CD4-positive, CD25-positive, alpha-beta regulatory T cell (primary cell): ENCODE results near the gene TRPV2. TPM values are rescaled to one million over a fixed set of nuclear protein-coding genes. Genes with fewer than 3 reads are reported as not detected.

ENCODE experiments used
- ATAC-seq, 2 donors: fragments of 150-1000 bp; cut with Tn5 transposase; one replicate each; pipeline ENCODE4 v1.10.0; 2021; ENCODE audit warnings: low read depth in 2 of 2, moderate number of reproducible peaks in 2 of 2, moderate library complexity in 1 of 2
- DNase-seq, 3 donors: peaks; one replicate each; pipeline versions ENCODE4 v3.0.0 to v3.0.0-alpha.2; 2012 to 2022; ENCODE audit warnings: mixed read lengths in 1 of 3
- H3K27ac ChIP-seq: one replicate; pipeline ENCODE4 v1.7.0; 2013; ENCODE audit warnings: mild to moderate bottlenecking, low read length; ENCODE audit not compliant: insufficient read depth, poor library complexity, severe bottlenecking
- H3K27me3 ChIP-seq: one replicate; pipeline ENCODE4 v1.7.0; 2013; ENCODE audit warnings: low read length; ENCODE audit not compliant: control insufficient read depth, insufficient read depth
- H3K36me3 ChIP-seq: one replicate; pipeline ENCODE4 v1.7.0; 2013; ENCODE audit warnings: mild to moderate bottlenecking, low read length, moderate library complexity; ENCODE audit not compliant: control insufficient read depth, insufficient read depth
- H3K4me1 ChIP-seq: 2 replicates; pipeline ENCODE4 v1.7.0; 2013; ENCODE audit warnings: mild to moderate bottlenecking, low read length; ENCODE audit not compliant: insufficient read depth, control insufficient read depth, poor library complexity, severe bottlenecking
- H3K4me3 ChIP-seq: one replicate; pipeline ENCODE4 v1.7.0; 2013; ENCODE audit warnings: low read depth, mild to moderate bottlenecking, low read length, moderate library complexity
- H3K9me3 ChIP-seq, 2 experiments: 1 replicate in 1 of 2; 2 replicates in 1 of 2; pipeline ENCODE4 v1.7.0; 2013; ENCODE audit warnings: low read length in 2 of 2, mild to moderate bottlenecking in 1 of 2, moderate library complexity in 1 of 2; ENCODE audit not compliant: control insufficient read depth in 2 of 2
- H3K27ac Mint-ChIP-seq, 3 donors: one replicate each; pipeline ENCODE4 v1.8.0; 2020 to 2022; ENCODE audit warnings: mild to moderate bottlenecking in 3 of 3, mixed read lengths in 3 of 3, moderate library complexity in 2 of 3
- H3K27me3 Mint-ChIP-seq: one replicate; pipeline ENCODE4 v1.8.0; 2022; ENCODE audit warnings: mild to moderate bottlenecking, mixed read lengths
- H3K36me3 Mint-ChIP-seq: one replicate; pipeline ENCODE4 v1.8.0; 2020; ENCODE audit warnings: mixed read lengths
- H3K4me1 Mint-ChIP-seq, 4 donors: one replicate each; pipeline ENCODE4 v1.8.0; 2020 to 2022; ENCODE audit warnings: mixed read lengths in 4 of 4, mild to moderate bottlenecking in 1 of 4
- H3K4me3 Mint-ChIP-seq, 4 donors: one replicate each; pipeline ENCODE4 v1.8.0; 2020 to 2022; ENCODE audit warnings: mild to moderate bottlenecking in 4 of 4, mixed read lengths in 4 of 4, moderate library complexity in 3 of 4
- H3K9me3 Mint-ChIP-seq, 7 donors: one replicate each; pipeline ENCODE4 v1.8.0; 2020 to 2022; ENCODE audit warnings: mixed read lengths in 7 of 7, mild to moderate bottlenecking in 3 of 7, moderate library complexity in 2 of 7
- polyA plus RNA-seq, 4 donors: library from polyadenylated mRNA; unstranded; fragments of 300-500 nt; fragmentation: Illumina TruSeq; gene quantifications; one replicate each; pipeline ENCODE4 v1.2.3, GENCODE V29; 2021
- total RNA-seq: library from RNA; stranded (reverse); gene quantifications from one replicate; pipeline ENCODE4 v1.2.3, GENCODE V29; 2022

Gene TRPV2
- total and polyA plus RNA-seq, 5 donors from 2014 or later = 99.4 to 142 (median 125) TPM

GRCh38 chr17:16475179-16475704 is 59.9 kb downstream of the TRPV2 start:
- H3K4me3 ChIP-seq = no peak overlapping the region
- no peaks in the 10 kb centered on the region for H3K4me1 ChIP-seq
- ATAC-seq = no peak
- Mint-ChIP-seq H3K36me3 (peaks cover 4% of the 10 kb centered on the region), H3K9me3 (no peaks in the 10 kb centered on the region), H3K27me3 (no peaks in the 10 kb centered on the region), H3K4me3 (no peak overlapping the region), H3K27ac (no peak overlapping the region), H3K4me1 (no peaks in the 10 kb centered on the region)
- no peaks in the 10 kb centered on the region for H3K36me3 ChIP-seq
- H3K27ac ChIP-seq = no peak overlapping the region
- H3K27me3 ChIP-seq = no peaks in the 10 kb centered on the region
- no peaks in the 10 kb centered on the region for H3K9me3 ChIP-seq
- DNase-seq = no peak

DNA sequence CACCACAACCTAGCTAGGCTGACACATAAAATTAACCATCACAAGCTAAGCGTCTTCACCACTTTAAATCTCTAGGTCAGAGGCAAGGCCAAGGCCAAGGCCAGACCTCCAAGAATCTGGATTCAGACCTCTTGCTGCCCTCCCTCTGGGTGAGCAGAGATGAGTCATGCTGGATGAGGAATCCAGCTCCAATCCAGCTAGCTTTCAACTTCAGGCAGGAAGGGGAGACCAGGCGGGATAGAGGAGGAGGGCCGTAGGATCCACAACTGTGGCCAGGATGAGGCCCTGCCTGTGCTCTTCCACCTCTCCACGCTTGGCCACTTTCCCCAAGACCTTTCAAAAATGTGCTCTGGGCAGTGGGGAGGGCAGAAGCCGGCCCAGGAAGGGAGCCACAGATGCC is 61.9 kb downstream of the TRPV2 start:
- Histone ChIP-seq H3K9me3 (no peaks in the 10 kb centered on the region), H3K27me3 (no peaks in the 10 kb centered on the region), H3K36me3 (no peaks in the 10 kb centered on the region), H3K27ac (no peak overlapping the region), H3K4me1 (no peaks in the 10 kb centered on the region), H3K4me3 (no peak overlapping the region)
- H3K4me1 Mint-ChIP-seq = no peaks in the 10 kb centered on the region
- no peak for ATAC-seq
- peak overlapping the region in 1 of 3 donors; percentile 37 for H3K27ac Mint-ChIP-seq
- peaks cover 5% of the 10 kb centered on the region for H3K27me3 Mint-ChIP-seq
- H3K9me3 Mint-ChIP-seq = no peaks in the 10 kb centered on the region
- H3K36me3 Mint-ChIP-seq = no peaks in the 10 kb centered on the region
- DNase-seq = no peak
- H3K4me3 Mint-ChIP-seq = no peak overlapping the region

GRCh38 chr17:16477666-16478065 is 62.3 kb downstream of the TRPV2 start:
- no peaks in the 10 kb centered on the region for H3K9me3 ChIP-seq
- H3K36me3 ChIP-seq = no peaks in the 10 kb centered on the region
- peaks cover 5% of the 10 kb centered on the region for H3K27me3 Mint-ChIP-seq
- no peak overlapping the region for H3K27ac ChIP-seq
- ATAC-seq (no peak), DNase-seq (no peak)
- H3K9me3 Mint-ChIP-seq = no peaks in the 10 kb centered on the region
- no peak overlapping the region for H3K27ac Mint-ChIP-seq
- no peaks in the 10 kb centered on the region for H3K4me1 ChIP-seq
- H3K4me3 Mint-ChIP-seq = no peak overlapping the region
- no peaks in the 10 kb centered on the region for H3K4me1 Mint-ChIP-seq
- no peaks in the 10 kb centered on the region for H3K27me3 ChIP-seq
- H3K36me3 Mint-ChIP-seq = no peaks in the 10 kb centered on the region
- H3K4me3 ChIP-seq = no peak overlapping the region

DNA sequence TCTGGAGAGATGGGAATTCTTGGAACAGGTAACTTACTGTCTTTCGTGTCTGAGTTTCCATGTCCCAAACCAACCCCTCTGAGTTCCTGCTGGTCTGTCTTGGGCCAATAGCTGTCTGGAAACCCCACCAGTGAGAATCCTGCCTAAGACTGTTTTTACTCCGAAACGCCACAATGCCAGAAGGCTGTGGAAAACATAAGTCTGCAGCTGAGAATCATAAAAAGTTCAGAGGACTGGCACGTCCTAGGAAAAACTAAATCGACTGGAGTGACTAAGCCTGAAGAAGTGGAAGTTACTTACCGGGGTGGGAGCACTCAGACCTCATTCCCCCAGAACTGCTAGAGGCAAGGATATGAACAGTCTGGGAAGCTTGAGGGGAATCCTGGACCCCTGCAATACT is 63.3 kb downstream of the TRPV2 start:
- Histone ChIP-seq H3K9me3 (no peaks in the 10 kb centered on the region), H3K27me3 (no peaks in the 10 kb centered on the region), H3K27ac (no peak overlapping the region), H3K4me3 (no peak overlapping the region), H3K36me3 (no peaks in the 10 kb centered on the region), H3K4me1 (no peaks in the 10 kb centered on the region)
- H3K4me3 Mint-ChIP-seq = no peak overlapping the region
- H3K36me3 Mint-ChIP-seq = no peaks in the 10 kb centered on the region
- H3K9me3 Mint-ChIP-seq = no peaks in the 10 kb centered on the region
- H3K4me1 Mint-ChIP-seq = no peaks in the 10 kb centered on the region
- H3K27ac Mint-ChIP-seq = no peak overlapping the region
- ATAC-seq (no peak), DNase-seq (no peak)
- H3K27me3 Mint-ChIP-seq = peaks cover 5% of the 10 kb centered on the region

- Histone ChIP-seq H3K4me3 (no peak overlapping the region), H3K27me3 (no peaks in the 10 kb centered on the region), H3K4me1 (no peaks in the 10 kb centered on the region), H3K9me3 (no peaks in the 10 kb centered on the region), H3K27ac (no peak overlapping the region), H3K36me3 (no peaks in the 10 kb centered on the region)
- H3K4me3 Mint-ChIP-seq = no peak overlapping the region
- H3K27me3 Mint-ChIP-seq = peaks cover 5% of the 10 kb centered on the region
- no peak overlapping the region for H3K27ac Mint-ChIP-seq
- H3K9me3 Mint-ChIP-seq = no peaks in the 10 kb centered on the region
- no peaks in the 10 kb centered on the region for H3K36me3 Mint-ChIP-seq
- H3K4me1 Mint-ChIP-seq = no peaks in the 10 kb centered on the region
- ATAC-seq (no peak), DNase-seq (no peak)
These were observed 63.9 kb downstream of the TRPV2 start for GRCh38 chr17:16479264-16479663.

- H3K27ac ChIP-seq = no peak overlapping the region
- ATAC-seq (no peak), DNase-seq (no peak)
- Mint-ChIP-seq H3K27ac (no peak overlapping the region), H3K27me3 (peaks cover 5% of the 10 kb centered on the region), H3K9me3 (no peaks in the 10 kb centered on the region), H3K36me3 (no peaks in the 10 kb centered on the region), H3K4me3 (no peak overlapping the region), H3K4me1 (no peaks in the 10 kb centered on the region)
- H3K9me3 ChIP-seq = no peaks in the 10 kb centered on the region
- no peaks in the 10 kb centered on the region for H3K4me1 ChIP-seq
- no peaks in the 10 kb centered on the region for H3K27me3 ChIP-seq
- no peak overlapping the region for H3K4me3 ChIP-seq
- H3K36me3 ChIP-seq = no peaks in the 10 kb centered on the region
These were observed 65.6 kb downstream of the TRPV2 start for GRCh38 chr17:16480995-16481394.

GRCh38 chr17:16482253-16482652 is 66.9 kb downstream of the TRPV2 start:
- Histone ChIP-seq H3K27ac (no peak overlapping the region), H3K9me3 (no peaks in the 10 kb centered on the region), H3K4me3 (no peak overlapping the region), H3K36me3 (no peaks in the 10 kb centered on the region), H3K4me1 (no peaks in the 10 kb centered on the region), H3K27me3 (no peaks in the 10 kb centered on the region)
- H3K27ac Mint-ChIP-seq = no peak overlapping the region
- H3K4me1 Mint-ChIP-seq = peaks cover 0 to 2% (median 0%) of the 10 kb centered on the region in 4 donors
- DNase-seq = no peak
- no peak for ATAC-seq
- no peak overlapping the region for H3K4me3 Mint-ChIP-seq
- H3K9me3 Mint-ChIP-seq = no peaks in the 10 kb centered on the region
- H3K36me3 Mint-ChIP-seq = no peaks in the 10 kb centered on the region
- peaks cover 5% of the 10 kb centered on the region for H3K27me3 Mint-ChIP-seq

- no peaks in the 10 kb centered on the region for H3K36me3 Mint-ChIP-seq
- ATAC-seq = no peak
- Histone ChIP-seq H3K36me3 (no peaks in the 10 kb centered on the region), H3K4me3 (no peak overlapping the region), H3K9me3 (no peaks in the 10 kb centered on the region), H3K27me3 (no peaks in the 10 kb centered on the region), H3K27ac (no peak overlapping the region), H3K4me1 (no peaks in the 10 kb centered on the region)
- no peaks in the 10 kb centered on the region for H3K9me3 Mint-ChIP-seq
- H3K4me3 Mint-ChIP-seq = no peak overlapping the region
- H3K27me3 Mint-ChIP-seq = peaks cover 5% of the 10 kb centered on the region
- H3K27ac Mint-ChIP-seq = no peak overlapping the region
- no peak for DNase-seq
- peaks cover 0 to 2% (median 0%) of the 10 kb centered on the region in 4 donors for H3K4me1 Mint-ChIP-seq
These were observed 67.8 kb downstream of the TRPV2 start for GRCh38 chr17:16483021-16483645.
